PC-3 (cell line): Measurements from ENCODE around the gene SLC6A3. TPM values are rescaled to one million over a fixed set of nuclear protein-coding genes. Genes with fewer than 3 reads are reported as not detected.

Experiments used
- ATAC-seq: fragments of 200-7000 bp; cut with Tn5 transposase; 2 replicates; pipeline ENCODE4 v1.9.1; 2020; ENCODE audit warnings: mild to moderate bottlenecking, moderate library complexity
- BruUV-seq: library from RNA; stranded (reverse); fragments of 400-500 nt; replicated peaks from 2 replicates; lab custom pipeline; 2021; lab: Mats Ljungman, UMichigan
- CTCF ChIA-PET: fragments of 300-600 bp; sonication (Branson Sonifier 250); formaldehyde crosslinking; loops from one replicate; lab custom pipeline; 2022; ENCODE audit warnings: antibody characterized with exemption; lab: Charles Lee
- POLR2A ChIA-PET: fragments of 300-600 bp; sonication (Branson Sonifier 250); formaldehyde crosslinking; loops from one replicate; lab custom pipeline; 2022; ENCODE audit warnings: antibody characterized with exemption; ENCODE audit not compliant: unreplicated experiment; lab: Charles Lee
- DNase-seq: peaks from one replicate; pipeline ENCODE4 v3.0.0-alpha.2; 2015
- H2AFZ ChIP-seq: fragments of 300-600 bp; sonication (generic); 2 replicates; pipeline ENCODE4 v1.6.0; 2016; ENCODE audit warnings: antibody characterized with exemption, low read length
- H3F3A ChIP-seq: fragments of 300-600 bp; sonication (generic); one replicate; pipeline ENCODE4 v1.6.0; 2017; ENCODE audit warnings: antibody characterized with exemption, low read length, control low read depth, mild to moderate bottlenecking; ENCODE audit not compliant: unreplicated experiment
- H3K27ac ChIP-seq: fragments of 300-600 bp; sonication (generic); 2 replicates; pipeline ENCODE4 v1.5.1; 2016; ENCODE audit warnings: mild to moderate bottlenecking, low read length
- H3K27me3 ChIP-seq: fragments of 300-600 bp; sonication (generic); 2 replicates; pipeline ENCODE4 v1.6.1; 2016; ENCODE audit warnings: low read length, mixed read lengths
- H3K36me3 ChIP-seq: fragments of 300-600 bp; sonication (generic); 2 replicates; pipeline ENCODE4 v1.6.1; 2016; ENCODE audit warnings: low read depth, mixed run types, low read length, mixed read lengths
- H3K4me1 ChIP-seq: fragments of 300-600 bp; sonication (generic); 2 replicates; pipeline ENCODE4 v1.5.1; 2016; ENCODE audit warnings: low read length; ENCODE audit not compliant: insufficient read depth
- H3K4me2 ChIP-seq: fragments of 300-600 bp; sonication (generic); 2 replicates; pipeline ENCODE4 v1.6.0; 2016; ENCODE audit warnings: low read length
- H3K4me3 ChIP-seq: fragments of 300-600 bp; sonication (generic); 2 replicates; pipeline ENCODE4 v1.5.1; 2016; ENCODE audit warnings: mild to moderate bottlenecking, low read length, mixed read lengths
- H3K79me2 ChIP-seq: fragments of 300-600 bp; sonication (generic); 2 replicates; pipeline ENCODE4 v1.6.1; 2017; ENCODE audit warnings: low read length, mixed read lengths
- H3K9ac ChIP-seq: fragments of 300-600 bp; sonication (generic); 2 replicates; pipeline ENCODE4 v1.6.0; 2016; ENCODE audit warnings: mild to moderate bottlenecking, low read length
- H3K9me2 ChIP-seq: fragments of 300-600 bp; sonication (generic); replicated peaks from 2 replicates; pipeline ENCODE4 v1.6.1; 2016; ENCODE audit warnings: mixed run types, low read length, mixed read lengths
- H3K9me3 ChIP-seq: fragments of 300-600 bp; sonication (generic); 2 replicates; pipeline ENCODE4 v1.6.1; 2016; ENCODE audit warnings: low read length, mixed read lengths
- H4K20me1 ChIP-seq: fragments of 300-600 bp; sonication (generic); 2 replicates; pipeline ENCODE4 v1.6.1; 2016; ENCODE audit warnings: low read length, mixed read lengths
- CTCF ChIP-seq: fragments of 300-600 bp; sonication (generic); conservative IDR thresholded peaks from 2 replicates; pipeline ENCODE4 v1.5.1; 2017; ENCODE audit warnings: antibody characterized with exemption, low read depth, mild to moderate bottlenecking, low read length
- EZH2 ChIP-seq: fragments of 300-600 bp; sonication (generic); IDR thresholded peaks from one replicate; pipeline ENCODE4 v1.6.1; 2017; ENCODE audit warnings: antibody characterized with exemption, mild to moderate bottlenecking, low read length; ENCODE audit not compliant: unreplicated experiment
- EZH2phosphoT487 ChIP-seq: fragments of 300-600 bp; sonication (generic); IDR thresholded peaks from 2 replicates; pipeline ENCODE4 v1.6.1; 2018; ENCODE audit warnings: mild to moderate bottlenecking, antibody characterized with exemption, low read length, borderline replicate concordance
- intact Hi-C: fragments of 100-400 bp; cut with micrococcal nuclease; formaldehyde crosslinking; loops from 2 replicates; pipeline ENCODE4 v1.9.0; 2023
- total RNA-seq: library from RNA; depleted of rRNA; stranded (reverse); fragments of >200 nt; gene quantifications from 2 replicates; pipeline ENCODE4 v1.2.3, GENCODE V29; 2014

The SLC6A3 gene
- total RNA-seq, 1 experiment from 2014 or later = not detected

GRCh38 chr5:1357946-1358725 is 87.1 kb downstream of the SLC6A3 start:
- no TSS peak for BruUV-seq
- CTCF ChIA-PET = no interaction called here
- no peaks in the 10 kb centered on the region for H3K9me3 ChIP-seq
- no peaks in the 10 kb centered on the region for H3K36me3 ChIP-seq
- no peaks in the 10 kb centered on the region for H3K79me2 ChIP-seq
- H3F3A ChIP-seq = no peaks in the 10 kb centered on the region
- no peaks in the 10 kb centered on the region for H4K20me1 ChIP-seq
- H3K4me2 ChIP-seq = no peak overlapping the region
- TF ChIP-seq EZH2 = no peak
- no peak for TF ChIP-seq CTCF
- TF ChIP-seq EZH2phosphoT487 = no peak
- ATAC-seq (no peak), DNase-seq (no peak)
- no peak overlapping the region for H3K27ac ChIP-seq
- no peak overlapping the region for H2AFZ ChIP-seq
- POLR2A ChIA-PET = no interaction called here
- intact Hi-C loops = no loop called here
- no peak overlapping the region for H3K9ac ChIP-seq
- no peaks in the 10 kb centered on the region for H3K4me1 ChIP-seq
- no peak overlapping the region for H3K4me3 ChIP-seq
- H3K27me3 ChIP-seq = peaks cover 65% of the 10 kb centered on the region
- no peaks in the 10 kb centered on the region for H3K9me2 ChIP-seq

GRCh38 chr5:1356873-1357787 is 88.1 kb downstream of the SLC6A3 start:
- Histone ChIP-seq H3K79me2 (no peaks in the 10 kb centered on the region), H3K4me3 (no peak overlapping the region), H3K9ac (no peak overlapping the region), H3K36me3 (no peaks in the 10 kb centered on the region), H3K4me1 (no peaks in the 10 kb centered on the region), H3K9me3 (no peaks in the 10 kb centered on the region), H4K20me1 (no peaks in the 10 kb centered on the region), H3F3A (no peaks in the 10 kb centered on the region), H3K27ac (no peak overlapping the region), H3K27me3 (peaks cover 55% of the 10 kb centered on the region), H3K4me2 (no peak overlapping the region), H2AFZ (no peak overlapping the region), H3K9me2 (no peaks in the 10 kb centered on the region)
- no peak for DNase-seq
- no TSS peak for BruUV-seq
- ChIA-PET CTCF (interaction anchor here (0.5 kb wide), 1 partner anchor 341 kb away, joined by 3 read pairs; no protein-coding TSS in a partner anchor), POLR2A (no interaction called here)
- no peak for TF ChIP-seq EZH2phosphoT487
- TF ChIP-seq CTCF = no peak
- no peak for TF ChIP-seq EZH2
- no peak for ATAC-seq
- intact Hi-C loops = no loop called here
